Measurements from ENCODE around the gene VMP1. TPM values are rescaled to one million over a fixed set of nuclear protein-coding genes. Genes with fewer than 3 reads are reported as not detected.

The VMP1 gene
- total and polyA plus RNA-seq, 2 of the 13 experiments (the other 11 are each of a cell fraction or from before 2014, with no cell fraction given), result 186 to 271 TPM

GRCh38 chr17:59837308-59838051 lies 130.0 kb downstream of the VMP1 start (continued):
- TF ChIP-seq MEIS2 (CRISPR knock-in tag; IDR thresholded peaks at IDR 0.05) (peak; percentile 25; the same call in 1 of the 2 replicates), RXRB (CRISPR knock-in tag; IDR thresholded peaks at IDR 0.05; ENCODE audit: borderline replicate concordance) (peak; percentile 89), REPIN1 (CRISPR knock-in tag; IDR thresholded peaks at IDR 0.05; ENCODE audit: borderline replicate concordance, low read depth) (peak; percentile 49; the same call in 1 of the 2 replicates), JUND (CRISPR knock-in tag; IDR thresholded peaks at IDR 0.05) (no peak), ZNF567 (CRISPR knock-in tag; IDR thresholded peaks at IDR 0.05; ENCODE audit: borderline replicate concordance) (no peak), POLR2A (IDR thresholded peaks at IDR 0.05; ENCODE audit: insufficient read depth in 1 of 2, low read depth in 2 of 2, low read length in 2 of 2) (peak; percentile 90 to 100), GZF1 (CRISPR knock-in tag; IDR thresholded peaks at IDR 0.05) (0 out of 2 replicates have a peak, but pooled peaks have one; percentile 38), SMYD3 (CRISPR knock-in tag; IDR thresholded peaks at IDR 0.05) (no peak; the same call in 1 of the 2 replicates), SP2 (CRISPR knock-in tag; IDR thresholded peaks at IDR 0.05) (no peak), ZNF101 (CRISPR knock-in tag; IDR thresholded peaks at IDR 0.05; ENCODE audit: borderline replicate concordance, low read depth) (no peak), TAF15 (IDR thresholded peaks at IDR 0.05; ENCODE audit: low read depth, low read length, poor library complexity, severe bottlenecking) (no peak), SMARCC2 (IDR thresholded peaks at IDR 0.05) (no peak), DBP (CRISPR knock-in tag; IDR thresholded peaks at IDR 0.05; ENCODE audit: not compliant biosample characterization) (no peak), MYPOP (CRISPR knock-in tag; IDR thresholded peaks at IDR 0.05) (no peak; the same call in 1 of the 2 replicates), RERE (CRISPR knock-in tag; IDR thresholded peaks at IDR 0.05; ENCODE audit: low read depth) (peak; percentile 61; the same call in 1 of the 2 replicates), ZNF512 (CRISPR knock-in tag; IDR thresholded peaks at IDR 0.05) (no peak; the same call in 1 of the 2 replicates), ZNF597 (CRISPR knock-in tag; IDR thresholded peaks at IDR 0.05) (no peak)
